PFSK-1 (cell line): Measurements from ENCODE around the gene GBP2.

Experiments
- FOXP2 ChIP-seq: optimal IDR thresholded peaks from 2 replicates; pipeline ENCODE3; 2011; ENCODE audit warnings: borderline replicate concordance, control low read depth, inconsistent platforms; ENCODE audit not compliant: insufficient read depth; ENCODE audit errors: extremely low read length, extremely low read depth
- POLR2AphosphoS5 ChIP-seq: IDR thresholded peaks from 2 replicates; pipeline ENCODE4 v1.6.1; 2012; ENCODE audit warnings: low read depth, mild to moderate bottlenecking, control low read depth, low read length, moderate library complexity
- REST ChIP-seq, 2 experiments: IDR thresholded peaks; 2 replicates each; pipeline versions ENCODE4 v1.6.1 to v1.8.0; 2011 to 2012; ENCODE audit warnings: low read depth in 2 of 2, low read length in 2 of 2, control low read depth in 1 of 2, inconsistent platforms in 1 of 2, mild to moderate bottlenecking in 1 of 2, moderate library complexity in 1 of 2; ENCODE audit not compliant: insufficient read depth in 1 of 2
- SIN3A ChIP-seq: IDR thresholded peaks from 2 replicates; pipeline ENCODE4 v1.6.1; 2012; ENCODE audit warnings: mild to moderate bottlenecking, low read length, moderate library complexity, borderline replicate concordance; ENCODE audit not compliant: insufficient read depth
- TAF1 ChIP-seq: IDR thresholded peaks from 2 replicates; pipeline ENCODE4 v1.6.1; 2012; ENCODE audit warnings: low read length, control low read depth, borderline replicate concordance; ENCODE audit not compliant: insufficient read depth

The GBP2 gene

GRCh38 chr1:89089962-89090361 is 36.0 kb downstream of the GBP2 start:
- TF ChIP-seq FOXP2 (no peak), TAF1 (no peak), REST (IDR thresholded peaks at IDR 0.05; ENCODE audit: insufficient read depth in 1 of 2, low read depth in 2 of 2, low read length in 2 of 2) (no peak), POLR2AphosphoS5 (no peak)

- no peak for TF ChIP-seq TAF1
- no peak for TF ChIP-seq SIN3A
- no peak for TF ChIP-seq REST (IDR thresholded peaks at IDR 0.05; ENCODE audit: insufficient read depth in 1 of 2, low read depth in 2 of 2, low read length in 2 of 2)
- no peak for TF ChIP-seq POLR2AphosphoS5
- no peak for TF ChIP-seq FOXP2
These were observed 37.3 kb downstream of the GBP2 start for GRCh38 chr1:89088572-89088971.

GRCh38 chr1:89087241-89087640 is 38.7 kb downstream of the GBP2 start:
- no peak for TF ChIP-seq REST (IDR thresholded peaks at IDR 0.05; ENCODE audit: insufficient read depth in 1 of 2, low read depth in 2 of 2, low read length in 2 of 2)
- no peak for TF ChIP-seq POLR2AphosphoS5
- TF ChIP-seq TAF1, result no peak
- TF ChIP-seq SIN3A, result no peak
- TF ChIP-seq FOXP2, result no peak

- TF ChIP-seq POLR2AphosphoS5, result no peak
- TF ChIP-seq SIN3A, result no peak
- no peak for TF ChIP-seq FOXP2
- TF ChIP-seq TAF1, result no peak
- TF ChIP-seq REST (IDR thresholded peaks at IDR 0.05; ENCODE audit: insufficient read depth in 1 of 2, low read depth in 2 of 2, low read length in 2 of 2), result no peak
These were observed 40.1 kb downstream of the GBP2 start for GRCh38 chr1:89085781-89086180.

- TF ChIP-seq SIN3A (no peak), POLR2AphosphoS5 (no peak), TAF1 (no peak), REST (IDR thresholded peaks at IDR 0.05; ENCODE audit: insufficient read depth in 1 of 2, low read depth in 2 of 2, low read length in 2 of 2) (no peak), FOXP2 (no peak)
These were observed 44.9 kb downstream of the GBP2 start for GRCh38 chr1:89081005-89081404.
